Mesenchymal stem cell (in vitro differentiated cells and primary cell): ENCODE data around the gene SPATA13.

ENCODE experiments used
- DNase-seq: peaks from one replicate; pipeline ENCODE4 v3.0.0-alpha.2; 2013
- H2AFZ ChIP-seq: one replicate; pipeline ENCODE4 v1.6.1; 2013; ENCODE audit warnings: low read depth, mild to moderate bottlenecking, control low read depth, inconsistent platforms, low read length, moderate library complexity
- H2AK5ac ChIP-seq: 2 replicates; pipeline ENCODE4 v1.6.1; 2013; ENCODE audit warnings: low read length, moderate library complexity, mild to moderate bottlenecking, inconsistent platforms; ENCODE audit not compliant: severe bottlenecking
- H2BK120ac ChIP-seq: one replicate; pipeline ENCODE4 v1.6.1; 2013; ENCODE audit warnings: low read depth, mild to moderate bottlenecking, inconsistent platforms, low read length, moderate library complexity
- H2BK12ac ChIP-seq, 2 experiments: one replicate each; pipeline ENCODE4 v1.6.1; 2013; ENCODE audit warnings: inconsistent platforms in 2 of 2, low read length in 2 of 2, mild to moderate bottlenecking in 2 of 2, moderate library complexity in 2 of 2, control low read depth in 1 of 2
- H2BK15ac ChIP-seq: one replicate; pipeline ENCODE4 v1.6.1; 2013; ENCODE audit warnings: mild to moderate bottlenecking, low read depth, inconsistent platforms; ENCODE audit not compliant: poor library complexity, severe bottlenecking
- H2BK5ac ChIP-seq: 2 replicates; pipeline ENCODE4 v1.6.1; 2013; ENCODE audit warnings: low read depth, mild to moderate bottlenecking, low read length, control low read depth, inconsistent platforms; ENCODE audit not compliant: poor library complexity, severe bottlenecking
- H3K14ac ChIP-seq, 2 experiments: one replicate each; pipeline ENCODE4 v1.6.1; 2013; ENCODE audit warnings: inconsistent platforms in 2 of 2, low read length in 2 of 2, control low read depth in 1 of 2, mild to moderate bottlenecking in 1 of 2, moderate library complexity in 1 of 2
- H3K18ac ChIP-seq, 2 experiments: one replicate each; pipeline ENCODE4 v1.6.1; 2013; ENCODE audit warnings: inconsistent platforms in 2 of 2, low read length in 2 of 2, control low read depth in 1 of 2, low read depth in 1 of 2, mild to moderate bottlenecking in 1 of 2
- H3K23ac ChIP-seq, 2 experiments: one replicate each; pipeline ENCODE4 v1.6.1; 2013; ENCODE audit warnings: inconsistent platforms in 2 of 2, low read length in 2 of 2, mild to moderate bottlenecking in 2 of 2, moderate library complexity in 2 of 2, control low read depth in 1 of 2
- H3K27ac ChIP-seq: 2 replicates; pipeline ENCODE4 v1.5.1; 2013; ENCODE audit warnings: mild to moderate bottlenecking, moderate library complexity, low read length, control low read depth, inconsistent platforms; ENCODE audit not compliant: poor library complexity, severe bottlenecking
- H3K27me3 ChIP-seq, 2 experiments: 2 replicates each; pipeline versions ENCODE4 v1.6.1 to v1.7.0; 2013; ENCODE audit warnings: low read length in 2 of 2, mild to moderate bottlenecking in 2 of 2, moderate library complexity in 2 of 2, control low read depth in 1 of 2, inconsistent platforms in 1 of 2; ENCODE audit not compliant: control insufficient read depth in 1 of 2, insufficient read depth in 1 of 2
- H3K36me3 ChIP-seq, 2 experiments: 2 replicates each; pipeline versions ENCODE4 v1.6.1 to v1.7.0; 2013; ENCODE audit warnings: low read length in 2 of 2, control low read depth in 1 of 2, inconsistent platforms in 1 of 2, low read depth in 1 of 2, mild to moderate bottlenecking in 1 of 2; ENCODE audit not compliant: insufficient read depth in 2 of 2, control insufficient read depth in 1 of 2
- H3K4ac ChIP-seq, 2 experiments: one replicate each; pipeline ENCODE4 v1.6.1; 2013; ENCODE audit warnings: inconsistent platforms in 2 of 2, low read length in 2 of 2, mild to moderate bottlenecking in 2 of 2, moderate library complexity in 2 of 2, control low read depth in 1 of 2, low read depth in 1 of 2
- H3K4me1 ChIP-seq: 2 replicates; pipeline ENCODE4 v1.6.1; 2013; ENCODE audit warnings: low read depth, low read length, control low read depth; ENCODE audit not compliant: control insufficient read depth, insufficient read depth
- H3K4me2 ChIP-seq: 2 replicates; pipeline ENCODE4 v1.6.1; 2013; ENCODE audit warnings: low read length, mild to moderate bottlenecking, inconsistent platforms; ENCODE audit not compliant: poor library complexity, severe bottlenecking
- H3K4me3 ChIP-seq, 2 experiments: 2 replicates each; pipeline versions ENCODE4 v1.5.1 to v1.7.0; 2013; ENCODE audit warnings: low read length in 2 of 2, mild to moderate bottlenecking in 2 of 2, control low read depth in 1 of 2, low read depth in 1 of 2; ENCODE audit not compliant: insufficient read depth in 1 of 2
- H3K79me1 ChIP-seq: replicated peaks from 2 replicates; pipeline ENCODE4 v1.6.1; 2013; ENCODE audit warnings: mild to moderate bottlenecking, control low read depth, low read length, inconsistent platforms; ENCODE audit not compliant: poor library complexity, severe bottlenecking
- H3K9ac ChIP-seq: 2 replicates; pipeline ENCODE4 v1.7.0; 2013; ENCODE audit warnings: mild to moderate bottlenecking, low read length, moderate library complexity
- H3K9me3 ChIP-seq: 2 replicates; pipeline ENCODE4 v1.7.0; 2013; ENCODE audit warnings: mild to moderate bottlenecking, low read length; ENCODE audit not compliant: control insufficient read depth
- H4K8ac ChIP-seq: one replicate; pipeline ENCODE4 v1.6.1; 2013; ENCODE audit warnings: inconsistent platforms, mild to moderate bottlenecking, low read length, moderate library complexity
- H4K91ac ChIP-seq: one replicate; pipeline ENCODE4 v1.6.1; 2013; ENCODE audit warnings: mild to moderate bottlenecking, low read length, inconsistent platforms
- WGBS: methylation state at CpG from one replicate; pipeline ENCODE4 v1.1.7; 2013; ENCODE audit warnings: mixed read lengths; 5-methylcytosine and 5-hydroxymethylcytosine counted together

SPATA13 gene

DNA sequence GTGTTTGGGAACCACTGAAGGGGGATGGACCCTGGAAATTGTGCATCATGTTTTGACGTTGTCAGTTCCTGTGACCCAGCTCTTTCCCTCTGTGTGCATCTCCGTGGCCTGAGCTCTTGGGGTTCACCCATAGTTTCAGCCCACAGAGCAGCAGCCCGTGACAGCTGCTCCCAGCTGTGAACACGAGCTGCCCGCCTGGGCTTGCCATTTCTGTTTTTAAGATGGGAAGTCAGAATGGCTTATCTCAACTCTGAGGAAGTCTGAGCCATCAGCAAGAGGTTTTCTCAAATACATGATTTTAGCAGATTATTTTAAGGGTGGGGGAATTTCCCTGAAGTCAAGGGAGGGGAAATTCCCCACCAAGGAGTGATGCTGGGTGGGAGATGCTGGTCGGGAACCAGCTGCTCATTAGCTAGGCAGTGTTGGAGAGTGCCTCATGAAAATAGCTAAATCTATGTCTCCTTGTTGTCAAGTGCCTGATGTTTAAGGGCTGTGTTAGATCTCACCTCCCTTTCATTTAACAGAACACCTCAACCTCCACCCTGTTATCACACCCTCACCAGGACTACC is 114.0 kb downstream of the SPATA13 start:
- Histone ChIP-seq H2BK12ac (no peak overlapping the region), H4K91ac (no peak overlapping the region), H3K14ac (no peak overlapping the region), H2AK5ac (no peak overlapping the region), H3K23ac (no peak overlapping the region), H3K9ac (no peak overlapping the region), H3K27ac (no peak overlapping the region), H2AFZ (no peak overlapping the region), H3K27me3 (no peaks in the 10 kb centered on the region), H3K18ac (no peak overlapping the region), H2BK15ac (no peak overlapping the region), H3K4me3 (no peak overlapping the region), H3K79me1 (peaks cover 12% of the 10 kb centered on the region), H2BK5ac (no peak overlapping the region), H3K36me3 (no peaks in the 10 kb centered on the region), H2BK120ac (no peak overlapping the region), H3K4me1 (peaks cover 18% of the 10 kb centered on the region), H3K4me2 (no peak overlapping the region), H3K4ac (no peak overlapping the region), H4K8ac (no peak overlapping the region), H3K9me3 (no peaks in the 10 kb centered on the region)
- peak; percentile 86 for DNase-seq
- WGBS: 60% methylated on average over 5 of the region's 6 CpGs

DNA sequence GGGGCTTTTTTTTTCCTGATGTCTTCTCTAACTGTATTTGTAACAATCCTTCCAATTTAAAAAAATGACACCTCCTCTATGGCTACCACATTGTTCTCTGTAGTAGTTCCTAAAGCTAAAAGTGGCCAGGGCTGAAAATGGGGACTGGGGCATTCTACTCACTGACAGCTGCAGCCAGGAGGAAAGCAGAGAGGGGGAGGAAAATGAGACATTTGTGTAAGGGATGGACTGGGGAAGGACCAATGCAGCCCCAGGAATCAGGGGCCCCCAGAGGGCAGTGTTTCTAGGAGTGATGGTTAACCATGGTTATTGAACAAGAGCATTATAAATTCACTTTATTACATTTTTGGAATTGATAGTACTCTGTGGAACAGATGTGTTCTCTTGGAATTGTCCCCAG is 114.5 kb downstream of the SPATA13 start:
- Histone ChIP-seq H3K9me3 (no peaks in the 10 kb centered on the region), H3K14ac (no peak overlapping the region)
- DNase-seq: no peak

DNA sequence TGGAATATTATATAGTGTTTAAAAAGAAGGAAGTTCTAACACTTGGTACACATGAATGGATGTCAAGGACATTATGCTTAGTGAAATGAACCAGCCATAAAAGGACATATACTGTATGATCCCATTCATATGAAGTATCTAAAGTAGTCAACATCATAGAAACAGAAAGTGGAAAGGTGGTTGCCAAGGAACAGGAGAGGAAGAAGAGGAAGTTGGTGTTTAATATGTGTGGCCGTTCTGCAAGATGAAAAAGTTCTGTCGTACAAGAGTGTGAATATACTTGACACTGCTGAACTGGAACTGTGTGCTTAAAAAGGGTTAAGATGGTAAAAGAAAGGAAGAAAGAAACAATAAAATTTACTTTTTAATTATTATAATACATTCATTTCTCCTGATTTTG is 115.8 kb downstream of the SPATA13 start:
- Histone ChIP-seq H3K23ac (no peak overlapping the region), H3K4me2 (no peak overlapping the region), H2BK12ac (no peak overlapping the region), H3K27me3 (no peaks in the 10 kb centered on the region), H3K9me3 (no peaks in the 10 kb centered on the region), H3K36me3 (no peaks in the 10 kb centered on the region), H3K4ac (no peak overlapping the region), H2AK5ac (no peak overlapping the region), H2BK5ac (no peak overlapping the region), H2BK15ac (no peak overlapping the region), H3K4me1 (peaks cover 20% of the 10 kb centered on the region), H2BK120ac (no peak overlapping the region), H4K8ac (no peak overlapping the region), H3K14ac (no peak overlapping the region), H2AFZ (no peak overlapping the region), H3K18ac (no peak overlapping the region), H3K4me3 (no peak overlapping the region), H3K9ac (no peak overlapping the region), H3K27ac (no peak overlapping the region), H3K79me1 (peaks cover 15% of the 10 kb centered on the region), H4K91ac (no peak overlapping the region)
- no peak for DNase-seq
- WGBS: 100% methylated on average over 2 of the region's 2 CpGs

More for the DNA sequence above, 114.5 kb downstream of the SPATA13 start:
- Histone ChIP-seq H3K18ac (no peak overlapping the region), H2BK15ac (no peak overlapping the region), H2BK120ac (no peak overlapping the region), H3K27ac (no peak overlapping the region), H3K4me2 (no peak overlapping the region), H3K4ac (no peak overlapping the region), H3K9ac (no peak overlapping the region), H2BK12ac (no peak overlapping the region), H3K36me3 (no peaks in the 10 kb centered on the region), H2AK5ac (no peak overlapping the region), H3K23ac (no peak overlapping the region), H3K79me1 (peaks cover 12% of the 10 kb centered on the region), H3K4me3 (no peak overlapping the region), H2BK5ac (no peak overlapping the region), H2AFZ (no peak overlapping the region), H3K27me3 (no peaks in the 10 kb centered on the region), H4K91ac (no peak overlapping the region), H4K8ac (no peak overlapping the region), H3K4me1 (peaks cover 18% of the 10 kb centered on the region)

DNA sequence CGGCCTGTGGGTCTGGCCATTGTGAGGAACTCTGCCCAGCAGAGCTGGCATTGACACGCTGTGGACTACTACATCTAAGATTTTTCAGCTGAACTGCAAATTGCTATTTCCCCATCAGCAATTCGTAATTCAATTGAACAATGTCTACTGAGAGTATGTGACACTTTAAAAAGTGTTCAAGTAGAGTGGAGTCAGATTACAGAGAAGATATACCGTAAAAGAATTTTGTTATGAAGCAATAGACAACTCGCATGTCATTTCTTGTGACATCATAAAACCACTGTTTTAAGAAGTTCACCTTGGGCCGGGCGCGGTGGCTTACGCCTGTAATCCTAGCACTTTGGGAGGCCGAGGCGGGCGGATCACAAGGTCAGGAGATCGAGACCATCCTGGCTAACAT is 116.3 kb downstream of the SPATA13 start:
- no peak overlapping the region for H2BK12ac ChIP-seq
- H3K4ac ChIP-seq: no peak overlapping the region
- H3K27ac ChIP-seq: no peak overlapping the region
- H2AK5ac ChIP-seq: no peak overlapping the region
- H2BK120ac ChIP-seq: no peak overlapping the region
- H2BK5ac ChIP-seq: no peak overlapping the region
- no peaks in the 10 kb centered on the region for H3K36me3 ChIP-seq
- 99% methylated on average over 12 of the region's 13 CpGs for WGBS
- H3K18ac ChIP-seq: no peak overlapping the region
- no peak overlapping the region for H4K8ac ChIP-seq
- H3K9me3 ChIP-seq: no peaks in the 10 kb centered on the region
- no peak overlapping the region for H3K14ac ChIP-seq
- no peak overlapping the region for H2BK15ac ChIP-seq
- peaks cover 20% of the 10 kb centered on the region for H3K79me1 ChIP-seq
- H3K23ac ChIP-seq: no peak overlapping the region
- H2AFZ ChIP-seq: no peak overlapping the region
- H3K9ac ChIP-seq: no peak overlapping the region
- DNase-seq: no peak
- H3K27me3 ChIP-seq: no peaks in the 10 kb centered on the region
- H3K4me3 ChIP-seq: no peak overlapping the region
- H4K91ac ChIP-seq: no peak overlapping the region
- H3K4me2 ChIP-seq: no peak overlapping the region
- H3K4me1 ChIP-seq: peaks cover 21% of the 10 kb centered on the region
